Tibial nerve (tissue), 4 donors: Measurements from ENCODE around the gene POPDC2. TPM values are rescaled to one million over a fixed set of nuclear protein-coding genes. Genes with fewer than 3 reads are reported as not detected.

Experiments used
- DNase-seq, 2 donors: peaks; one replicate each; pipeline ENCODE4 v3.0.0-alpha.2; 2019; ENCODE audit warnings: low spot score in 2 of 2
- H3K27ac ChIP-seq, 4 donors: fragments of 200-600 bp; sonication (generic) in 3 of 4; one replicate each; pipeline ENCODE4 v1.5.1; 2017 to 2019; ENCODE audit warnings: mild to moderate bottlenecking in 1 of 4
- H3K27me3 ChIP-seq, 2 donors: fragments of 200-600 bp; sonication (generic) in 1 of 2; one replicate each; pipeline versions ENCODE4 v1.5.1 to v1.6.0; 2017 to 2019
- H3K36me3 ChIP-seq, 3 donors: fragments of 200-600 bp; sonication (generic); one replicate each; pipeline ENCODE4 v1.5.1; 2018 to 2019
- H3K4me1 ChIP-seq, 4 donors: fragments of 200-600 bp; sonication (generic) in 3 of 4; one replicate each; pipeline ENCODE4 v1.5.1; 2017 to 2019
- H3K4me3 ChIP-seq, 4 donors: fragments of 200-600 bp; sonication (generic) in 3 of 4; one replicate each; pipeline ENCODE4 v1.5.1; 2017 to 2019; ENCODE audit warnings: mild to moderate bottlenecking in 1 of 4, moderate library complexity in 1 of 4
- H3K9me3 ChIP-seq, 4 donors: fragments of 200-600 bp; sonication (generic) in 3 of 4; one replicate each; pipeline ENCODE4 v1.5.1; 2017 to 2019
- EP300 ChIP-seq, 2 donors: sonication (generic); formaldehyde crosslinking; IDR thresholded peaks; one replicate each; pipeline ENCODE4 v1.6.1; 2017; ENCODE audit warnings: antibody characterized with exemption in 2 of 2, mild to moderate bottlenecking in 1 of 2
- POLR2A ChIP-seq, 2 donors: fragments of 450-650 bp; IDR thresholded peaks; one replicate each; pipeline ENCODE4 v1.6.1; 2017; ENCODE audit warnings: antibody characterized with exemption in 2 of 2, mild to moderate bottlenecking in 2 of 2, moderate library complexity in 2 of 2
- WGBS, 2 donors: methylation state at CpG; one replicate each; pipeline ENCODE4 v1.1.5; 2018; 5-methylcytosine and 5-hydroxymethylcytosine counted together
- total RNA-seq, 4 donors: library from RNA; depleted of rRNA; stranded (reverse); fragments of >200 nt; gene quantifications; one replicate each; pipeline ENCODE4 v1.1.0, GENCODE V29; 2016
- TF ChIP-seq, protein P1 (sequence below), 5 experiments: fragments of 200-600 bp in 3 of 5; fragments of 450-650 bp in 2 of 5; sonication (generic) in 3 of 5; IDR thresholded peaks; one replicate each; pipeline ENCODE4 v1.5.1; 2016 to 2019; ENCODE audit warnings: antibody characterized with exemption in 5 of 5, mild to moderate bottlenecking in 3 of 5, moderate library complexity in 2 of 5

Gene POPDC2
- total RNA-seq, 4 donors from 2014 or later = 0.90 to 3.3 (median 2.5) TPM

DNA sequence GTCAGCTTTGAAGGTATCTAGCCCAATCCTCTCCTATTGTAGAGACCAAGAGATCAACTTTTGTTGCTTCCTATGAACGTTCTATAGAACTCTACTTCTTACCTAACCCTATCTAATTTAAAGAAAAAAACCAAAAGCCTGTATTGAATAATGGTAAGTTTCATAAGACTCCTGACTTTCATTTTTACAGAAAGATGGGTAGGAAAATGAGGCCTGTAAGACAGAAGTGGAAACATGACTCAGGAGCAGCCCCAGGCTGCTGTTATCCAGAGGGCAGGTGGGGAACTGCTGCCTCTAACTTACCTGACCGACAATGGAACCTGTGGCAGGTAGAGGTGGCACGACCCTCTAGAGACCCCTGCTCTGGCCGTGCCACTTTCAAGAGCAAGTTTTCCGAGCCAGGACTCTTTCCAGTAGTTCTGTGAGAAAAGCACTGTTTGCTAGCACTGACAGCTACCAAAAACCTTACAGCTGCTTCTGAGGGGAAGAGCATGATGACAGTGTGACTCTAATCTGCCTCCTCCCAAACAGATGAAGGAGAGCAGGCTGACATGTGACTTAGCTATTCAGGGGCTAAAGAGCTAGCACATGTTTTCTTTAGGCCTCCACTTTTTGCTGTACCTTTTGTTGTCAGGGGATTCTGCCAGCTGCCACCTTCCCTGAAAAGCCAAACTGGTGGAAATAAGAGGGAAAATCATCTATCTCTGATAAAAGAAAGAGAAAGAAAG lies 17.5 kb downstream of the POPDC2 start:
- Histone ChIP-seq H3K36me3 (peaks cover 0 to 38% (median 0%) of the 10 kb centered on the region in 3 donors), H3K4me1 (peaks cover 0 to 8% (median 0%) of the 10 kb centered on the region in 4 donors), H3K9me3 (no peaks in the 10 kb centered on the region), H3K27me3 (no peaks in the 10 kb centered on the region), H3K27ac (no peak overlapping the region), H3K4me3 (no peak overlapping the region)
- DNase-seq = no peak
- 78 to 83% methylated on average over 5 of the region's 5 CpGs for WGBS, 2 donors
- TF ChIP-seq, protein P1, sequence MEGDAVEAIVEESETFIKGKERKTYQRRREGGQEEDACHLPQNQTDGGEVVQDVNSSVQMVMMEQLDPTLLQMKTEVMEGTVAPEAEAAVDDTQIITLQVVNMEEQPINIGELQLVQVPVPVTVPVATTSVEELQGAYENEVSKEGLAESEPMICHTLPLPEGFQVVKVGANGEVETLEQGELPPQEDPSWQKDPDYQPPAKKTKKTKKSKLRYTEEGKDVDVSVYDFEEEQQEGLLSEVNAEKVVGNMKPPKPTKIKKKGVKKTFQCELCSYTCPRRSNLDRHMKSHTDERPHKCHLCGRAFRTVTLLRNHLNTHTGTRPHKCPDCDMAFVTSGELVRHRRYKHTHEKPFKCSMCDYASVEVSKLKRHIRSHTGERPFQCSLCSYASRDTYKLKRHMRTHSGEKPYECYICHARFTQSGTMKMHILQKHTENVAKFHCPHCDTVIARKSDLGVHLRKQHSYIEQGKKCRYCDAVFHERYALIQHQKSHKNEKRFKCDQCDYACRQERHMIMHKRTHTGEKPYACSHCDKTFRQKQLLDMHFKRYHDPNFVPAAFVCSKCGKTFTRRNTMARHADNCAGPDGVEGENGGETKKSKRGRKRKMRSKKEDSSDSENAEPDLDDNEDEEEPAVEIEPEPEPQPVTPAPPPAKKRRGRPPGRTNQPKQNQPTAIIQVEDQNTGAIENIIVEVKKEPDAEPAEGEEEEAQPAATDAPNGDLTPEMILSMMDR (IDR thresholded peaks at IDR 0.05) = no peak
- TF ChIP-seq POLR2A (IDR thresholded peaks at IDR 0.05) (no peak), EP300 (IDR thresholded peaks at IDR 0.05) (no peak)

DNA sequence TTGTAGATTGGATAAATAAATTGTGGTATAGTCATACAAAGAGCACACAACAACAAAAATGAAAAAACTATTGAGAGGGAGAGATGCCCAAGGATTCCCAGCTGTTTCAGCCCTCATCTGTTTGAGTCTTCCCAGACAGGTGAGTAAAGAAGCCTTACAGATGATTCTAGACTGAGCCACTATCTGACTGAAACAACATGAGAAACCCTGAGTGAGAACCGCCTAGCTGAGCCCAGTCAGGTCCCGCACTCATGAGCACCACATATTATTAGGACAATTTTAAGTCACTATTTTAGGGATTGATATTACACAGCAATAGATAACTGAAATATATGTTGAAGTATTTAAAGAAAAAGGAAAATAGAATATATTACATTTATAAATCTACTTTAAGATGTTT lies 19.0 kb downstream of the POPDC2 start:
- Histone ChIP-seq H3K4me3 (no peak overlapping the region), H3K27ac (no peak overlapping the region), H3K27me3 (no peaks in the 10 kb centered on the region), H3K36me3 (peaks cover 0 to 26% (median 0%) of the 10 kb centered on the region in 3 donors), H3K4me1 (peaks cover 0 to 11% (median 5%) of the 10 kb centered on the region in 4 donors), H3K9me3 (no peaks in the 10 kb centered on the region)
- TF ChIP-seq POLR2A (IDR thresholded peaks at IDR 0.05) (no peak), EP300 (IDR thresholded peaks at IDR 0.05) (no peak)
- TF ChIP-seq, protein P1 (IDR thresholded peaks at IDR 0.05) = no peak
- DNase-seq = no peak
- 96 to 100% methylated on average over 2 of the region's 2 CpGs for WGBS, 2 donors

DNA sequence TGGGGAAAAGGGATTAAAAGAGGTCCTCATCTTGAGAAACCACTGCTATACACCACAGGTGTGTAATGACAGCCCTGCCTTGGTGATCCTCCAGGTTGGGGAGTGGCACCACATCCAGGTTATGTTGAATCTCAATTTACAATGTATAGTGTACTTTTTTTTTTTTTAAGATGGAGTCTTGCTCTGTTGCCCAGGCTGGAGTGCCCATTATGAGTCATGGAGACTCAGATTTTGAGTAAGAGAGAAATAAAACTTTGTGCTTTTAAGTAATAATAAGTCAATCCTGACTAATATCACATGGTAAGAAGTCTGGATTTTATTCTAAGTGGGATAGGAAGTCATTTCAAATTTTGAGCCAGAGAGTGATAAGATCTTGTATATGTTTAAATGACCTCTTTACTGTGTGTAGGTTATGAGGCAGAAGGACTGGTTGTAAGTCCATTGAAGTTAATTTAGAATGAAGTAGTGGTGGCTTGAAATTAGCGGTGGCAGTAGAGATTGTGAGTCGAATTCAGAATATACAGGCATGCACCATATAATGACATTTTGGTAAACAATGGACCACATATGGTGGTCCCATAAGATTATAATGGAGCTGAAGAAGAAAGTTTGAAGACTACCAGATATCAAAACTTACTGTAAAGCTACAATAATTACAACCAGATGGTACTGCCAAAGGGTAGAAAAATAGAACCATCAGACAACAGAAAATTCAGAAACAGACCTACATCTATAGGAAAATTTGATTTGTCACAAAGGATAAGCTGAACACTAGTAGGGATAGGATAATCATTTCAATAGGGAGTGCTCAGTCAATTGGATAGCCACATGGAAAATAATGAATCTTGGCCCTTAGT lies 20.7 kb downstream of the POPDC2 start:
- Histone ChIP-seq H3K27me3 (no peaks in the 10 kb centered on the region), H3K4me1 (peaks cover 0 to 11% (median 5%) of the 10 kb centered on the region in 4 donors), H3K36me3 (peaks cover 0 to 21% (median 0%) of the 10 kb centered on the region in 3 donors), H3K9me3 (no peaks in the 10 kb centered on the region), H3K4me3 (no peak overlapping the region), H3K27ac (peak overlapping the region in 2 of 4 donors; percentile 79 to 87)
- DNase-seq = no peak
- 80 to 81% methylated on average over 2 of the region's 2 CpGs for WGBS, 2 donors
- TF ChIP-seq EP300 (IDR thresholded peaks at IDR 0.05) (no peak), POLR2A (IDR thresholded peaks at IDR 0.05) (no peak)
- TF ChIP-seq, protein P1 (IDR thresholded peaks at IDR 0.05) = no peak

DNA sequence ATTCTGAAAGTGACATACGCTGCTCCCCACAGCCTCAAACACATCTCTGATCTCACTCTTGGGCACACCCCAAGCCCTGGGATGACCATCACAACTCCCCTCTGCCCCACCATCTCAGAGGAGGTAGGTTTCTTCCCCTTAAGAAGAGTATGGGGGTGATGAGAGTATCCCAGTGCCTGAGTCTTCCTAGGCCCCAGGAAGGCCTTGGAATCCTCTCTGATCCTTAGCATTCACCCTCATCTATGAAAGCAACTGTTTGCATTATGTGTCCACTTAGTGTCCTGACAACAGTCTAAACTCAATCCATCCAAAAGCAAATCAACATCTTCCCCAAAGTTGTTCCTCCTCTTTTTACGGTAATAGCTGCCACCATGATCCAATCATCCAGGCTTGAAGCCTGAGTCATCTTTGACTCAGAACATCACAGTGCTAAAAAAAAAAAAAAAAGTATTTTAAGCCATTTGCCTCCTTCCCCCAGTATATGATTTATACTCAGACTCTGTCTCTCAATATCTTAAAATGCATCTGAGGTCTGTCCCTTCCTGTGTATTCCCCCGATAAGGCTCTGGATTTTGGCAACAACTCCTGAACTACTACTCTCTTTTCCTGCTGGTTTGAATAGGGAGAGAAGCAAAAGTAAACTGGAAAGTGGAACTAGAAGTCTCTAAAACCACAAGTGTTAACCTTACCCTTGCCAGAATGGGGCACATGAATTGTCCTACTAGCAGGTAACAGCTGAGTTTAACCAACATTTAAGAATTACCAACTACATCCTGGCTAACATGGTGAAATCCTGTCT lies 22.5 kb downstream of the POPDC2 start:
- H3K4me1 ChIP-seq = peaks cover 0 to 11% (median 5%) of the 10 kb centered on the region in 4 donors
- H3K9me3 ChIP-seq = no peaks in the 10 kb centered on the region
- TF ChIP-seq POLR2A (IDR thresholded peaks at IDR 0.05) (no peak), EP300 (IDR thresholded peaks at IDR 0.05) (peak; percentile 7 to 61)
- TF ChIP-seq, protein P1 (IDR thresholded peaks at IDR 0.05) = no peak
- peaks cover 0 to 17% (median 0%) of the 10 kb centered on the region in 3 donors for H3K36me3 ChIP-seq
- DNase-seq = no peak
- no peaks in the 10 kb centered on the region for H3K27me3 ChIP-seq
- H3K4me3 ChIP-seq = no peak overlapping the region
- peak overlapping the region; percentile 42 to 87 (median 68) for H3K27ac ChIP-seq
- 54 to 60% methylated on average over 3 of the region's 3 CpGs for WGBS, 2 donors
